Mesenteric fat pad (tissue), 1 donor: ENCODE measurements around the gene GREB1L. TPM values are rescaled to one million over a fixed set of nuclear protein-coding genes. Genes with fewer than 3 reads are reported as not detected.
"Not testable (repeated sequence)": the region's sequence is repeated elsewhere in the genome, so short reads cannot be mapped to it uniquely, and the experiment has no call there.

ENCODE experiments used
- DNase-seq: peaks from one replicate; pipeline ENCODE4 v3.0.0-alpha.2; 2020; ENCODE audit warnings: low spot score
- total RNA-seq: library from RNA; stranded (reverse); fragmentation: NEBNext Ultra II Directional; extraction: Animal tissue kit (Norgen Biotek cat#: 25700); gene quantifications from one replicate; pipeline ENCODE4 v1.2.1, GENCODE V29; 2021
- donor health status: DM: yes; HTN: yes; CAD: no.

Gene GREB1L
- total RNA-seq, 1 donor from 2014 or later = 8.6 TPM

- DNase-seq = no peak
These were observed 20.9 kb downstream of the GREB1L start for GRCh38 chr18:21262979-21263378.

GRCh38 chr18:21264651-21265050 is 22.6 kb downstream of the GREB1L start:
- DNase-seq = no peak

GRCh38 chr18:21265971-21266673 is 24.1 kb downstream of the GREB1L start:
- no peak for DNase-seq

- no peak for DNase-seq
These were observed 25.4 kb downstream of the GREB1L start for GRCh38 chr18:21267400-21267799.

- DNase-seq = no peak
These were observed 27.3 kb downstream of the GREB1L start for GRCh38 chr18:21269349-21269748.

- DNase-seq = no peak
These were observed 28.4 kb downstream of the GREB1L start for GRCh38 chr18:21270453-21270852.

GRCh38 chr18:21272016-21272579 is 30.1 kb downstream of the GREB1L start:
- no peak for DNase-seq

- DNase-seq = no peak
These were observed 31.5 kb downstream of the GREB1L start for GRCh38 chr18:21273568-21273967.

GRCh38 chr18:21275645-21276044 is 33.6 kb downstream of the GREB1L start:
- no peak for DNase-seq

GRCh38 chr18:21277578-21277977 is 35.5 kb downstream of the GREB1L start:
- no peak for DNase-seq

GRCh38 chr18:21278218-21278617 is 36.2 kb downstream of the GREB1L start:
- DNase-seq = not testable (repeated sequence)

- no peak for DNase-seq
These were observed 39.6 kb downstream of the GREB1L start for GRCh38 chr18:21281603-21282002.

- DNase-seq = no peak
These were observed 42.5 kb downstream of the GREB1L start for GRCh38 chr18:21284540-21284939.

GRCh38 chr18:21289827-21290226 is 47.8 kb downstream of the GREB1L start:
- DNase-seq = no peak

GRCh38 chr18:21291106-21291505 is 49.1 kb downstream of the GREB1L start:
- no peak for DNase-seq

- no peak for DNase-seq
These were observed 51.4 kb downstream of the GREB1L start for GRCh38 chr18:21293479-21293878.

GRCh38 chr18:21295101-21295500 is 53.1 kb downstream of the GREB1L start:
- no peak for DNase-seq

GRCh38 chr18:21296045-21296444 is 54.0 kb downstream of the GREB1L start:
- DNase-seq = no peak

- no peak for DNase-seq
These were observed 56.3 kb downstream of the GREB1L start for GRCh38 chr18:21298351-21298750.

- DNase-seq = no peak
These were observed 58.2 kb downstream of the GREB1L start for GRCh38 chr18:21300035-21300907.

- no peak for DNase-seq
These were observed 58.8 kb downstream of the GREB1L start for GRCh38 chr18:21300908-21301200.

GRCh38 chr18:21303445-21303844 is 61.4 kb downstream of the GREB1L start:
- no peak for DNase-seq
